GM18498 (cell line): ENCODE results near the gene SERPINB6.
"Not testable (repeated sequence)": the region's sequence is repeated elsewhere in the genome, so short reads cannot be mapped to it uniquely, and the experiment has no call there.

Source experiments
- ATAC-seq: cut with Tn5 transposase; IDR thresholded peaks from one replicate; pipeline ENCODE4 v1.9.1; 2021; ENCODE audit warnings: mild to moderate bottlenecking, moderate library complexity; ENCODE audit not compliant: unreplicated experiment

The SERPINB6 gene

DNA sequence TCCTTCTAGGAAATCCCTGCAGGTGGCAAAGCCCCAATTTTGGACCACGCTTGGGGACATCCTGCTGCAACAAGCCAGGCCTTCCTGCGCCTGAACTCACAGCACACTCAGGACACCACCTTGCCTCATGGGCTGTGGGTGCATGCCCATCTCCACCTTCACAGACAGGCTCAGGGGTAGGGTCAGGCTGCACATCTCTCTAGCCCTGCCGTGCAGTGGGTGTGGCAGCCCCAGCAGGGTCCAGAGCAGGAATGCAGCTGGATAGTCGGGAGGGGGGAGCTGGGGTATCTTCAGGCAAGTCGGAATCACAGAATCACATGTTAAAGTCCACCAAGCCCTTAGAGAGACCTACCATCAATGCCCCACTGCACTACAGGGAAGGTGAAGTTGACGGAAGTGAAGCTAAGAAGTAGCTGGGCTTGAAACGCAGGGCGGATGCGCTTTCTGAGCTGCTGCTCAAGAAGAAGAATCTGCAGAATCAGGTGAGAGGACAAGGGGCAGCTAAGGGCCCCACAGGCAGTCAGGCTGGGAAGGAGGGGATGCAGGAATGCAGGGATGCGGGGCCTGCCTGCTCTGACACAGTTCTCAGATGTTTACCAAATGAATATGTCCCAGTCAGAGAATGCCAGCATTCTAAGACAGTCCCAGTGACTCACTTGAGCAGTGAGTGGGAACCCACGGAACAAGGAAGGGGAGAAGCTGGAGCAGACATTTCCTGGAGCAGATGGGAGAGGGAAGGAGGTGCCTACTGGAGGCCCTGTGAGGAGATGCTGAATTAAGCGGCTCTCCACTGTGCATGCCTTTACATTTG lies 11.3 kb downstream of the SERPINB6 start:
- no peak for ATAC-seq

DNA sequence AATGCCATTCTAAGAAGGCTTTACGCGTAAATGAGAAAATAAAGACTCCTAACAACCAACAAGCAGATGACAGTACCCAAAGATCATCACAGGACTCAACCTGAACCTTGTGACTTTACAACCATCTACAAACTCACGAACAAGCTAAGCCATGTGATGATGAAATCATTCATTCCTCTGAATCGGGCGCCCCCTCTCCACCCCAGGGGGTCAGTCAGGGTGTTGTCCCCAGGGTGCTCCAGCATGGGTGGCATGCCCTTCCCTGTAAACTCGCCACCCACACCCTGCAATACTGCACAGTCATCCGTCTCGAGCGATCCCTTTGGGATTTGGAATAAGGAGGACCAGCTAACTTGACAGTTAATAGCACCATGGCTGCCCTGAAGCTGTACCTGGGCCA lies 12.6 kb downstream of the SERPINB6 start:
- ATAC-seq: no peak

DNA sequence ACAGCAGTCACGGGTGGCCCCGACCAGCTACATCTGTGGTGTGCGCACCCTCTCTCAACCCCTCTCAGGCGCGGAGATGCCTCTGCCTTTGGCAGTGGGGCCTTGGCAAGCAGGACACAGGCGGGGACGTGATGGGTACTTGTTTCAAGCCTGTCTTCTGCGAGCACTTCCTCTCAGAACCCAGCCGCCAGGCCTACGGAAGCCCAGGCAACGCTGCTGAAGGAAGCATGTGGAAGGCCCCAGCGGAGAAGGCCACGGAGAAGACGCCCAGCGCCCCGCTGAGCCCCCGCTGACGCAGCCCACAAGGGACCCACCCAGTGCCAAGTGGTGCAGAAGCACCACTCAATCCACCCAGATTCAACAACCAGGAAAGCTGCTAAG lies 13.0 kb downstream of the SERPINB6 start:
- no peak for ATAC-seq

DNA sequence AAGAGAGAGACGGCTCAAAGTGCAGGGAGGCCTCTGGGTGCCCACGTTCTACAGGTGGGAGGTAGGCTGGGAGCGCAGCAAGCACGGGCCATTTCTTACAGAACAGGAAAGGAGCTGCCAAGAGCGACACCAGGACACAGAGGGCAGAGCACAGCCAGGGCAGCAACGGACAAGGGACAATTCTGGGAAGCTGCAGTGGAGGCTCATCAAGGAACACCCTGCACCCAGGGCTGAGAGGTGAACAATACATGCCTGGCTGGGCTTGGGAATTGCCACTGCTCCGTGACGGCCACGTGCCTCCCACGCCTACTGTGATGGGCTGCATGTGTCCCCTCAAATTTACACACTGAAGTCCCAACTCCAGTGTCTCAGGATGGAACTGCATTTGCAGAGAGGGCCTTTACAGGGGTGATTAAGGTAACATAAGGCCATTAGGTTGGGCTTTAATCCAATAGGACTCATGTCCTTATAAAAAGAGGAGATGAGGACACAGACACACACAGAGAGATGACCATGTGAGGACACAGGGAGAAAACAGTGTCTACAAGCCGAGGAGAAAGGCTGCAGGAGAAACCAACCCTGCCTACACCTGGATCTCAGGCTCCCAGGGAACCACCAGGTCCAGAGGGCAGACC lies 13.6 kb downstream of the SERPINB6 start:
- no peak for ATAC-seq

DNA sequence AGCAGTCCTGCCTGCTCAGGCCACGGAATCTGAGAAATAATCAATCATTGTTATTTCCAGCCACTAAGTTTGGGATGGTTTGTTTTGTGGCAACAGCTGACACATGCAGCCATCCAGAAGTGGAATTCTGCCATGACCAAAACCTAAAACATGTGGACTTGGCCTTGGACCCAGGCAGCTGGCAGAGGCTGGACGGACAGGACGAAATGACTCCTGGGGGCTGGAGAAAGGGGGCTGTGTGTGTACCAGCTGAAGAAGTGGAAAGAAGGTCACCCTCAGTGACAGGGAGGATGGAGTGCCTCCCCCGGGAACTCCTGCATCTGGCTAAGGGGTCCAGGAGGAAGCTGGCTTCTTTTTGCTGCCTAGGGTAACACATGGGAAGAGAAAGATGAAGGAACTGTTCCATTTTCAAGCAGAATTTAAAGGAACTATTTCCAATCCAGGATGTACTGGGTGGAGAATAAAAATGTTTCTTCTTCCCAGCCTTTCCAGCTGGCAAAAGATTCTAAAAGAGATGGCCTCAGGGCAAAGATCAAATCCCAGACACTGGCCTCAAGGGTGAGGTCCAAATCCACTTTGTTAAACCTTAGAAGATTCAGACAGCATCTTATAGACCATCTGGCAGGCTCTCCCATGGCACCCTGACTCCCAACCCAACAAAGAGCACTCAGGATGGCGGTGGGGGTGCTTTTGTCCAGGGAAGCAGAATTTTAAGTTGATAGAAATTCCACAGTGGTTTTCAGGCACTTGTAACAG lies 14.3 kb downstream of the SERPINB6 start:
- ATAC-seq: no peak

DNA sequence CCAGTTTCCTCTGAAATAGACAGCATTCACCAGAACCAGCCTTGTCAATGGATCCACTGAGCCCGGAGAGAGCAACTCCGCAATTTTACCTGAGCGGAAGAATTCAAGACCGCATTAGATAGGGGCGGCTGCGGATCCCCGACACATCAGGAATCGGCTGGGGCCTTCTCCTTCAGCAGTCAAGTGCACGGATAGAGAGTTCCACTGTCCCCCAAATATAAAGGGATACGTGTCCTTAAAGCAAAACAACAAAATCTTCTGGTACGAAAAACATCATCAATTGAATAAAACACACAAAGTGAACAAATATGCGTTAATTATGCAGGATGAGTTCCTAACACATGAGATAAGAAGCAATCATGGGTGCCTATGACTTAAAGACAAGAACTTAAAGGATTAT lies 18.3 kb downstream of the SERPINB6 start:
- no peak for ATAC-seq

DNA sequence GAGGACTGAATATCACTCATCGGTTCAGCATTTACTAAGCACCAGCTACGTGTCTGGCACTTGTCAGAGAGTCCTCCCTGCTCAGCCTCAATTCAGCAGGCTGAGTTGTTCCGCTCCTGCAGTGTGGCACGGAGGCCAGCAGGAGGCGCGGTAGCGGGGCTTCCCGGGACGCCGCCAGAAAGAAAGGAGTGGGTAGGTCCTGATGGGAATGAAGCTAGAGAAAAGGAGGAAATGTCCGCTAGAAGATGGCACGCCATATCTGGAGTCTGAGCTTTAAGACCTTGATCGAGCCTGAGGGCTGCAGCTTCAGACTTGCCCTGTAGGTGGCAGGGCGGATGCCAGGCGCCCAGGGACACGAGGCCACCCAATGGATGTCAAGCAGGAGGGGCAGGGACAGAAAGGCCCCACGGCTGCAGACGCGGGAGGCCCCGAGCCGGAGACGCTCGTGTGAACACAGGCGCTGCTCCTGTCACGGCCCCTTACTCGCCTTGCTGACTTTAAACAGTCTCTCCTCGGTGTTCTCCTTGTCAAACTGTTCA lies 18.7 kb downstream of the SERPINB6 start:
- peak; percentile 88 for ATAC-seq

DNA sequence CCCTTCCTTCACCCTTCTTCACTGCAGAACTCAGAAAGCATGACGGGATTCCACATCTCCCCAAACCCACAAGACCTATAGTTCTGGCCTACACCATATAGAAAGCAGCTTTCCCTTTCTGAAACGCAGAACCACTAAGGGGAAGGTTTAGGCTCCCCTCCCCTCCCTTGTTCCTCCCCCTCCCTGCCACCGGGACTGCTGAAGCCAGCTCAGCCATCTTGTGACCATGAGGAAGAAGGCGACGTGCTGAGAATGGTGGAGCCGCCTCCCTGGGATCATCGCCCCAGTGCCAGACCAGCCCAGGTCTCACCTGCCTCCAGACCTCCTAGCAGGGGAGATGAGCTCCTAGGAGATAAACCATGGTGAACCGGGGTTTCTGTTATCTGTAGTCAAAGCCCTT lies 19.6 kb downstream of the SERPINB6 start:
- ATAC-seq: no peak

DNA sequence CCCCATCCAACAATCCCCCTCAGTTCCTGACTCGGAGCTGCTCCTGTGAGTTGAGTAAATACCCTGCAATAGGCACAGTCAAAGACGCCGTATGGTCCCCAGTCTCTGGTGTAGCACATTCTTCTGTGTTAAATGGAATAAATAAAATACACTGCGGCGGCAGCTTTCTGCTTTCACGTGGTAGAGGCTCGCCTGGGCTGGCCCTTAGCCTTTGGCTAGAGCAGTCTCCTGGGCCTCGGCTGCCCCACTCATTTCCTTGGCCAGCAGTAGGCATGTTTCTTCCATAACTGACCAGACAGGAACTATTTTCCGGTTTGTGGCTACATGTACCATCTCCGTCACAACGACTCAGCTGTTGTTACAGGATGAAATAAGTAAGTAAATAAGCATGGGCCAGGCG lies 20.7 kb downstream of the SERPINB6 start:
- no peak for ATAC-seq

DNA sequence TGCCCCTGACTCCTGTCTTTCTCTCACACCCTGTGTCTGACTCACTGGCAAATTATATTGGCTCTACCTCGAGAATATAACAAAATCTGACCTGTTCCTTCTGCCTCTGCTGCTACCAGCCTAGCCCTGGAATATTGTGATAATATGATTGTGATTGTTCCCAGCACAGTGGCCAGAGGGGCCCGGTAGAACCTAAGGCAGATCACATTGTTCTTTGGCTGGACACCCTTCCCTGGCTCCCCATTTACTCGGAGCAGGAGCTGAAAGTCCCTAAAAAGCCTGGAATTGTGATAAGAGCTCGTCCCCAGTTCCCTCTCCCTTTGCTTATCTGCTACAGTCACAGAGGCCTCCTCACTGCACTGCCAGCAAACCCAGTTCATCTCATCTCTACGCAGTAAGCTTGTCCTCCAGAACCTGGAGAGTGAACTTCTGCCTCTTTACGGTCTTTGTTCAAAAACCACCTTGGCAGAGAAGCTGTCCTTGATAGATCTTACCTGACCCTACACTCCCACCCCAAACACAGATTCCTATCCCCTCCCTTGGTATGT lies 21.8 kb downstream of the SERPINB6 start:
- no peak for ATAC-seq

DNA sequence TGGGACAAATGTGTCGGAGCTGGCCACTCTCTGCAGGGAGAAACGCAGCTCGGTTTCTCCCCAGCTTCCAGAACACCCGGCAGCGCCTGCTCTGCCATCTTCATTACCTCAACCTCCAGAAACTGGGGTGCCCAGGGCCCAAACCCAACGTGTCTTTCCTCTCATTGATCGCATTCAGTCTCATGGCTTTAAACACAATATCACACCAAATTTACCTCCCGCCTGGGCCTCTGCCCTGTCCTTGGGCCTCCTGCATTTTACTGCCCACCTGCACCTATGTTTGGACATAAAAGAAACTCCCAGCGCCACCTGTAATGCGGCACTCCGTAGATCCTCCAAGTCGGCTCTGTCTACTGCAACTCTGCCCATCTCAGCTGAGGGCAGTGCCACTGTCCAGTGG lies 22.2 kb downstream of the SERPINB6 start:
- ATAC-seq: no peak

DNA sequence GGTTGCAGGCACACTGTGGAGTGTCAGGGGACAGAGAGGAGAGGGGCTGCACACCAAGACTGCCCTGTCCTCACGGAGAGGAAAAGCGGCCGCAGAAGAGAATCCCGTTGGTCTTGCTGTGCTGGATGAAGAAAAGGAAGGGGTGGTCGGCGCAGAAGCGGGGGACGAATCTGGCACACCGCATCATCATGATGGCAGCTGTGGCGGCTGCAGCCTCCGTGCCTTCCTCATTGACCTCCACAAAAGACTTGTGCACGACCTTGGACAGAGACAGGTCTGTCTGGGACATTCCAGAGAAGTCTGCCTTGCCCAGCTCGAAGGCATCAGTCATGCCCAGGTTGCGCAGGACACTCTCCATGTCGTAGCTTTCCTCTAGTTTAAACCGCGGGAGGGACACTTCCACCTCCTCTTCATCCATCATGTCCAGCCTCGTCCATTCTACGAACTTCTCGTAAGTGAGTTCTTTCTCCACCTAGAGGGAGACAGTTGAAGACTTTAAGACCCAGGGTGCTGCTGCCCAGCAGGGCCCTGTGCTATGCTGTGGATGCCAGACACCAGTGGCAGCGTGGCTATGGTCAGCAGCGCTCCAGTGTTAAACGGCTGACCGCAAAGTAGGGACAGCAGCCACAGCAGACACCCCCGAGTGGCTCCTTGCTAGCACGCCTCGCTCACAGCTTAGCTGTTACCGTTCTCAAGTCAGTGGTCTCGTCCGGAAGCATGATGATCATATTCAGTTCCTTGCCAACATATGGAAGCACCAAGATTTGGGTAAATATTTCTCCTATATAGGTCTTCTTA lies 22.9 kb downstream of the SERPINB6 start:
- ATAC-seq: no peak

DNA sequence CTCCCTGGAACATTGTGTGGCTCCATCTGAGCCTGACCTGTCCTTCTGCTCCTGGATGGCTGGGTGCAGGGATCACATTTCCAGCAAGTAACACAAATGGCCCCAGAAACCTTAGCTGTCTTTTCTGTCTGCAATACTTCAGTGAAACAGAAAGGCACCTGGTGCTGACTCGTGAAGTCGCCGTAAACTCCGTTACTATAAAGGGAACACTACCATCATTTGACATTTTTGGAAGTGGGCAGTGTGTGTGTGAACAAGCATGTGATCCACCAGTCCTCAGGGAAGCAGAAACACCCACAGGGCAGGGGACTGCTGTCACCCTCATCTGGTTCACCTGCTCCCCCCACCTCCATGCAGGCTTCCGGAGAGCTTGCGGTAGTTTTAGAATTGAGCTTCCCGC lies 23.9 kb downstream of the SERPINB6 start:
- ATAC-seq: no peak

DNA sequence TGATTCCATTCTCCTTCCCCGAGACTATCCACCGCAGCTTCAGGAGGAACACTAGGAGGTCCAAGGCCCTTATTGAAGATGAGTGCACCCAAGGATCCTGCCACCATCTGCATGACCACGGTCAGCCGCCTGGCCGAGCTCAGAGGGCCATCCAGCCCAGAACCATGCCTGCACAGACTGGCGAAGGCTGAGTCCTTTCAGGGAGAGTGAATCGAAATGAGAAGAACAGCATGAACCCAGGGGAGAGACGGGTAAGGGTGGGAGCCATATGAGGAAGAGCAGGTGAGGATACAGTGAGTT lies 26.3 kb downstream of the SERPINB6 start:
- no peak for ATAC-seq

DNA sequence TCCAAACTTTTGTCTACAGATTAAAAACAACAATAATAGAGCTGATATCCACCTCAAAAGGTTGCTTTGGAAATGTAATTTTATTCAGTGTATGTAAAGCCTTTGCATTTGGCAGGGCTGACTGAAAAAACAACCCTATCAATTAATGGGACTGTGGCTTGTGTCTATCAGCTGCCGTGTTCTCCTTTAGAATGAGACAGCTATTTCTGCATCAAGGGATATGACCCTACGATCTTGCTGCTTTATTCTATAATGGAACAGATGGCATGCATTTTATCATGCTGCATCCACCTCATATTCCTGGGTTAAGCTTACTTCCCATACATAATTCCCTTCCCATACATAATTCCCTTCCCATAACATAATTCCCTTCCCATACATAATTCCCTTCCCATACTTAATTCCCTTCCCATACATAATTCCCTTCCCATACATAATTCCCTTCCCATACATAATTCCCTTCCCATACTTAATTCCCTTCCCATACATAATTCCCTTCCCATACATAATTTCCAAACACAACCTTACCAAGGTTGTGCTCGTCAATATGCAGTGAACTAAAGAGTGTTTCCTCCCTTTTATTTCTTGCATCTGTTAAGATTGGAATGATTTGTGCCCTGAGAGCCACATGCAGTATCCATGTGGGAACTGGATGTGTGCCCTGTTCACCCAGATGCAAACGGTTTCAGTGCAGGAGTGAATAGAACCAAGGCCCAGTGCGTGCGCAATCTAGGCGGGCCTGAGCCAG lies 26.8 kb downstream of the SERPINB6 start:
- ATAC-seq: no peak

DNA sequence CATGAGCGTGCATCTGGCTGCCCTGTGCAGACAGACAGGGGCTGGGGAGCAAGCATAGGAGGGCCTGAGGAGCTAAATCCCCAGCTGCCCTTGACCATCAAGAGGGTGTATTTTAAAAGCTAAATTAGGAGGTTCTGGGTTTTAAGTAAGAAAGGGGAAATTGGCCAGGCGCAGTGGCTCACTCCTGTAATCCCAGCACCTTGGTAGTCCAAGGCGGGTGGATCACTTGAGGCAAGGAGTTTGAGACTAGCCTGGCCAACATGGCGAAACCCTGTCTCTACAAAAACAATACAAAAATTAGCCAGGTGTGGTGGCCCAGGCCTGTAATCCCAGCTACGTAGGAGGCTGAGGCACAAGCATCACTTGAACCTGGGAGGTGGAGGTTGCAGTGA lies 27.8 kb downstream of the SERPINB6 start:
- peak; percentile 13 for ATAC-seq

DNA sequence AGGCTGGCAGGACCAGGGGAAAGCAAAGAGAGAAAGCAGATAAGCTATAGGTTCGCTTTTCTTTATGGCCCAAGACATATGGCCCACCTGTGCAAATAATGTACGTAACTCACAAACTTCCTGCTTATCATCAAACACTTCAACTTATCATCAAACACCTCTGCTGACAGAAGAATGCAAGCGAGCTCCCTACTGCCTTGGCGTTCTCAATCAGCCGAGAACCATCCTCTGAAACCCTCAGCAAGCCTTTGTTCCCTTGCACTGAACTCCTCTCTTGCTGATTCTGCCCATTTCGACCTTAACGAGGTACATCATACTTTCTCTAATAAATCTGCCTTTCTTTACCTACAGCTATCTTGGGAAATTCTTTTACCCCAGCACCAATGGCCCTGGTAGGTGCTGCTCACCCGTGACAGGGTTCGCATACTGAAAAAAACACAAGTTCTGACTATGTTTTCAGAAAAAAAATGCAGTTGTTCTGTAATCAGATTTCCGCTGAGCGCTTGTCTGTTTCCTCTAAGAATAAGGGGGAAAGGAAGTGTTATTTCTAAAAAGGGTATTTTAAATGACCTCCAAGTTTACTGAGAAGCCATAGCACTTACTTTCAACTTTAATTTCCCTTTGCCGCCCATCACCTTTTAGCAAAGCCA lies 28.3 kb downstream of the SERPINB6 start:
- peak; percentile 11 for ATAC-seq

DNA sequence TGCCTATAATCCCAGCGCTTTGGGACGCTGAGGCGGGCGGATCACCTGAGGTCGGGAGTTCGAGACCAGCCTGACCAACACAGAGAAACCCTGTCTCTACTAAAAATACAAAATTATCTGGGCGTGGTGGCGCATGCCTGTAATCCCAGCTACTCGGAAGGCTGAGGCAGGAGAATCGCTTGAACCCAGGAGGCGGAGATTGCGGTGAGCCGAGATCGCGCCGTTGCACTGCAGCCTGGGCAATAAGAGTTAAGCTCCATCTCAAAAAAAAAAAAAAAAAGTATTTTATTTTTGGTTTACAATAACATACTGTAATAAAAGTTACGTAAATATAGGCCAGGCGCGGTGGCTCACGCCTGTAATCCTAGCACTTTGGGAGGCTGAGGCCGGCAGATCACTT lies 29.3 kb downstream of the SERPINB6 start:
- not testable (repeated sequence) for ATAC-seq

DNA sequence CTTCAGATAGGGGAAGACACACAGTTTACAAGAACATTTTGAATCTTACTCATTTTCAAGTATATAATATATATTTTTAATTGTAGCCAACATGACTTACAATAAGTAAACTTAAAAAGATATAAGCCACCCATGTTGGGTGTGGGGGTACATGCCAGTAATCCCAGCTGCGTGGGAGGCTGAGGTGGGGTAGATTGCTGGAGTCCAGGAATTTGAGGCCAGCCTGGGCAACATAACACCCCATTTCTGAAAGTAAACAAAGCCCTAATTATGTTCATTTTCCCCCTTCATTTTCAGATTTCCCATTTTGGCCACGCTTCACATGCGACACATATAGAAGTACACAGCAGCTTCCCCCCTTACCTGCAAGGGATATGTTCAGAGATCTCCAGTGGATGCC lies 30.5 kb downstream of the SERPINB6 start:
- no peak for ATAC-seq
